Measurements from ENCODE around the gene HGFAC.

GRCh38 chr4:3412257-3413020 lies 29.3 kb upstream of the HGFAC start:
- TF ChIP-seq CTCF (IDR thresholded peaks at IDR 0.05; ENCODE audit: low read depth, low read length, poor library complexity, severe bottlenecking) (no peak), EZH2phosphoT487 (IDR thresholded peaks at IDR 0.05; ENCODE audit: borderline replicate concordance, low read length) (no peak)
